Right lobe of liver (tissue), 4 donors: ENCODE results near the gene TRAPPC3.

Source experiments
- CTCF ChIP-seq, 4 donors: fragments of 200-600 bp in 3 of 4; fragments of 450-650 bp in 1 of 4; IDR thresholded peaks; one replicate each; pipeline versions ENCODE4 v1.5.1 to v1.8.0; 2016 to 2022; ENCODE audit warnings: antibody characterized with exemption in 4 of 4, mild to moderate bottlenecking in 2 of 4
- POLR2A ChIP-seq: fragments of 450-650 bp; IDR thresholded peaks from one replicate; pipeline ENCODE4 v1.6.1; 2017; ENCODE audit warnings: antibody characterized with exemption, mild to moderate bottlenecking
- donor health status: DM: no; HTN: no; CAD: no.
- donor health status: DM: no; HTN: no; CAD: no.
- donor health status: DM: no; HTN: yes; CAD: no.

GRCh38 chr1:36148821-36149236, 457 bp downstream of the TRAPPC3 start:
- TF ChIP-seq CTCF (IDR thresholded peaks at IDR 0.05) (no peak), POLR2A (no peak)
